A204.1 (cell line): ENCODE results near the gene PNPLA5.
"Not testable (repeated sequence)": the region's sequence is repeated elsewhere in the genome, so short reads cannot be mapped to it uniquely, and the experiment has no call there.

Experiments
- FAIRE-seq: peaks from 2 replicates; lab custom pipeline; 2012; peaks lifted over from hg19 to GRCh38; lab: Jason Lieb, UNC

The PNPLA5 gene

GRCh38 chr22:43891360-43892182 lies at the start of gene PNPLA5:
TSS of gene PNPLA5 (minus strand) at chr22:43892013. CDS start at chr22:43891880, 133 bp downstream.
- FAIRE-seq = no peak

DNA sequence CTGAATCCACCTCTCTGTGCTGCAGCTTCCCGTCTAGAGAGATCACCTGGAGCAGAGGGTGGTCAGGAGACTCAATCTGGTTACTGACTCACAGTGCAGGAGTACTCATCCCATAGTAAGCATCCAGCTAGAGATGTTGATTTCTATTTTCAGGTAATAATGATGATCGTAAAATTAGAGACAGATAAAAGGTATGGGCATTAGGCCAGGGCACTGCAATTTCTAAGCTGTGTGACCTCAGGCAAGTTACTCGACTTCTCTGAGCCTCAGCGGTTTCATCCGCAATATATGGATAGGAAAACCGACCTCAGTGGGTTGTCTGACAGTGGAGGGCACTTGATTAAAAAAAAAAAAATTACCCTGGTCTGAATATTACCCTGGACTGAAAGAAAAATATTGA lies 49.6 kb upstream of the PNPLA5 start:
- FAIRE-seq = no peak

GRCh38 chr22:43931771-43932170 lies 40.0 kb upstream of the PNPLA5 start:
- no peak for FAIRE-seq

GRCh38 chr22:43928908-43929307 lies 37.1 kb upstream of the PNPLA5 start:
- FAIRE-seq = no peak

DNA sequence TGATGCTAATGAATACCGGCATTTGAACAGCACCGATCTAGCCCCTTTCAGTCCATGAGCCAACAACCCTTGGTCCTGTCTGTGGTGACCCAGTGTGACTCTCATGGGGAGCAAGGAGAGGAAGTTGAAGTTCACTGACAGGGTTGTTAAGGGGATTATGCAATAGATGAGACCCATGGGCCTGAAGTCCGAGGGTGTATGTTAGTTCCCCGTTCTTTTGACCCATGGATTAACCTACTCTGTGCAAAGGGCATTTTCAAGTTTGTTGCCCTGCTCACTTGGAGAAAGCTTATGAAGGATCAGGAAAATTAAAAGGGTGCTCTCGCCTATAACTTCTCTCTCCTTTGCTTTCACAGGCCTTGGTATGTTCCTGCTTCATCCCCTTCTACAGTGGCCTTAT lies 36.7 kb upstream of the PNPLA5 start:
- no peak for FAIRE-seq

DNA sequence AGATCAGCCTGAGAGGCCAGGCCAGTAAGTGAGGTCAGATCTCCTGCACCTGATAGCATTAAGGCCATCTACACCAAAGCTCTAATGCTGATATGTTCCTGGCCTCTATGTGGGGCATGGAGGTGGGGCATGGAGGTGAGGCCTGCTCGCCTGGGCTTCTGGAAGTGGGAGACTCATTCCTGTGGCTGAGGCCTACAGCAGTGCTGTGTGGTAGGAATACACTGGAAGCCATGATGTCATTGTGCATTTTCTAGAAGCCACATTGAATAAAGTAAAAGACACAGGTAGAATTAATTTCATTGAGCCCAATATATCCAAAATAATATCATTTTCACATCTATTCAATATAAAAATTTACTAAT lies 34.5 kb upstream of the PNPLA5 start:
- no peak for FAIRE-seq

DNA sequence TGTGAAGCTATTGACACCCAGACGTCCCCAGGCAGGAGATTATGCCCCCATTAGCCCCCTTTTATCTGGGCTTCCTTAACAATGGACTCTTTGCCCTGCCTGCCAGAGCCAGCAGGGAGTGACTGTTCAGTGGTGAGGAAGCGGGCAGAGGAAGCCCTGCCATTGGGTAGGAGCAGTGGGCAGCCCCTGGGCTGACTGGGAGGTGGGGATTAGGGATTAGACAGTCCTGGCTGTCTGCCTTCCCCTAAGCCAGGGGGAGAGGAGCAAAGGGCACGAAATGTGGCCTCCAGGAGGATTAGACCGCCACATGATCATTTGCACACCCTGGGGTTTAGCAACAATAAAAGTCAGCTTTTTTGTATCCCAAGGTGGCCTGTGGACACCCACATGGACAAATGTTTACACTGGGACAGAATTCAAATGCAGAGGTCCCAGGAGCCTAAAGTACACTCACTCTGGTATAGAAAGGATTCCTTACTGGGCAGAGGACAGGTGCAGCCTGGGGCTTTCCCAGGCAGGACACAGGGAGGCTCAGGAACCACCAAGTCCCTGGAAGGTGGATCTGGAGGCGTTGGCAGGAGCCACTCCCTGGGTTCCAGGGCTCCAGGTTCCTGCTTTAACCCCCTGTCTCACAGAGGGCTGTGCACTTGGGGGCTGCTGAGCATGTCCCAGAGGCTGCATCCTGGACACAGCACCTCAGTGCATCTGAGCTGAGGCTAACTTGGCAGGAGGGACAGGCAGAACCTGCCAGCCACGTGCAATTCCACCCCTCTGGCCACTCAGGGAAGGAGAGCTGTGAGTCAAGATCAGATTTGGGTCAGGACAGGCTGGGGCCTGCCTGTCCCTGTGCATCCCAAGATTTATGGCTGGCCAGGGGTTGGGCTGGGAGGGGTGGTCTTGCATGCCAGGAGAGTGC lies 33.9 kb upstream of the PNPLA5 start:
- FAIRE-seq = no peak

DNA sequence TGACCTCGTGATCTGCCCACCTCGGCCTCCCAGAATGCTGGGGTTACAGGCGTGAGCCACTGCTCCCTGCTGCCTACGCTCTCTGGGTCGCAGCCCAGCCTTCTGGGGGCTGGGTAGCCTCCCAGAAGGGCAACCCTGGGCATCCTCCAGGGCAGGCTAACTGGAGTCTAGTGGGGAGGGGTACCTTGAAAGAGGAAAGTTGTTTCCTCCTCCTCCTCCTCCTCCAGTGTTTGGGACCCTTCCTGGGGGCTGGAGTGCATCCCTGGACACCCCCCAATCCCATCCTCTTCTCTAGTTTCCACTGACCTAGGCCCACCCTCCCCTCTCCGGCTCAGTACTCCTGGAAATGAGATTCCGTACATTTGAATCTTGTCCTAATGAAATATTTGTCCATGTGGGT lies 33.1 kb upstream of the PNPLA5 start:
- no peak for FAIRE-seq

GRCh38 chr22:43923631-43924464 lies 32.0 kb upstream of the PNPLA5 start, which contains the start of gene PNPLA3:
TSS of gene PNPLA3 (plus strand) at chr22:43923805. CDS start at chr22:43923912, 107 bp downstream.
- FAIRE-seq = no peak

- no peak for FAIRE-seq
These were observed 31.4 kb upstream of the PNPLA5 start for GRCh38 chr22:43923191-43923590.

DNA sequence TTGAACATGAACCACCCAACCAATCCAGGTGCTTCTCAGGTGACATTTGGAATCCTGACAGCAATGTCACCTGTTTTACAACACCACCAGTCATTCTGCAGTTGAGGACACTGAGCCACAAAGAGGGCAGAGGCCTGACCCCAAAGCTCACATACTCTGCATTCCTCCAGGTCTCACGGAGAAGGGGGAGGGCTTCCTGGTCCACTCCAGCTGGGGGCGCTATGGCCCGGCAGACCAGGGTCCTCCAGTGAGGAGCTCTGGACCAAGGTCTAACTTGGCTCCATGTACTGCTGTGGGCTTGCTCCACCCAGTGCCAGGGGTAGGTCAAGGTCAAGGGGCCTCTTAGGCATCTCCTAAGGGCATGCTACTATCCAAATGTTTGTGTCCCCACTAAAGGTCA lies 30.3 kb upstream of the PNPLA5 start:
- FAIRE-seq = no peak

GRCh38 chr22:43921370-43921769 lies 29.6 kb upstream of the PNPLA5 start:
- FAIRE-seq = no peak

DNA sequence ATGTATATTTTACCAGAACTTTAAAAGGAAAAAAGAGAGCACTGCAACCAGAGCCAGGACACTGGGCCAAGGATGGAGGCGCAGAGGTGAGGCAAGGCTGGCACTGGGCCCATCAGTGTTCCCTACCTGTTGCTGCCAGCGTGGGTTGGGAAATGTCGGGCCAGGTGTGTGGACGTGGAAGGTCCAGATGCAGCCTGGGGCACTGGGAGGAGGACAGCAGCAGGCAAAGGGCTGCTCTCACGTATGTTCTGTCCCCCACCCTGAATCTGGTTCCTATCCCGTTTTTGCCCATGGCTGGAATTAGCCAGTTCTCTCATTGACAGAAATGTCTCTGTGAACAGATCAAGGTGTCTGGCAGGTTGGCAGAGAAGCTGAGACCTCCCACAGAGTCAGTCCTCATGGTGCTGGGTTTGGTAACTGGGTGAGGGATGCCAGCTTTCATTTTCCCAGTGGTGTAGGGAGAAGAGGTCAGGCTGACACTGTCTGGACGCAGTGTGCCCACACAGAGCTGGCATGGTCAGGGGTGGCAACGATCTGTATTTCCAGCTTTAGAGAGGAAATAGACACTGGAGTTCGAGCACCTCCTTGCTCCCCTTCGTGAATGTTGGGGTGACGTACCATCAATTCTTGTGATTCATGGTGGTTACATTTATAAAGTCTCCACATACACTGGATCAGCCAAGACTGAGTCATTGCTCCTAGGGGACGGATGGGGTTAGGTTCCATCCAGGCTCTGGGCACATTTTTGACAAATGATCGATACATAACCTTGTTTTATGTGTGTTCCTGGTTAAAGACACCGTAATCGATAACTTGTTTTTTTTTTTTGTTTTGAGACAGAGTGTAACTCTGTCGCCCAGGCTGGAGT lies 27.5 kb upstream of the PNPLA5 start:
- FAIRE-seq = no peak

- no peak for FAIRE-seq
These were observed 25.7 kb upstream of the PNPLA5 start for GRCh38 chr22:43917521-43917920.

DNA sequence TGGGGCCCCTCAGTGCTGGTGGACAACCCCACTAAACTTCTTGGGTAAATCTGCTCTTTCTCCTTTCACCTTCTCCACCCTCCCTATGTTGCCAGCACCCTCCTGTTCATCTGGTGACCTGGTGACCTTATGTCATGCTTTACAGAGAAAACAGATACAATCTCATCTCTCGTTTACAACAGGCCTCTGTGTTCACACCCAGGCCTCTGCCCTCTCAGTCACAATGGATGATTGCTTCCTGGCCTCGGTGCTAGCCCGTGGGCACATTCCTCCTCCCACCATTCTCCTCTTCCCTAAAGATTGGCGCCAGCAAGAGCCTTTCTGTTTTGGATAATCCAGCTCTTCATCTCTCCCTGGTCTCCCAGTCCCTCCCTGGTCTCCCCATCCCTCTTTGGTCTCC lies 19.5 kb upstream of the PNPLA5 start:
- FAIRE-seq = no peak

GRCh38 chr22:43910178-43910695 lies 18.4 kb upstream of the PNPLA5 start:
- FAIRE-seq = no peak

DNA sequence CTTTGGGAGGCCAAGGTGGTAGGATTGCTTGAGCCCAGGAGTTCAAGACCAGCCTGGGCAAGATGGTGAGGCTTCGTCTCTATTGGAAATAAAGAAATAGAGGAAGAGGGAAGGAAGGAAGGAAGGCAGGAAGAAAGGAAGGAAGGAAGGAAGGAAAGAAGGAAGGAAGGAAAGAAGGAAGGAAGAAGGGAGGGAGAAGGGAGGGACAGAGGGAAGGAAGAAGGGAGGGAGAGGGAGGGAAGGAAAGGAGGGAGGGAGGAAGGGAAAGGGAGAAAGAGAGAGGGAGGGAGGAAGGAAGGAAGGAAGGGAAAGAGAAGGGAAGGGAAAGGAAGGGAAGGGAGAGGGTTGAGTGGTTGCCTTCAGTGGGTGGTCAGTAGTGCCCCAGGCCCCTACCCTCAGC lies 17.9 kb upstream of the PNPLA5 start:
- no peak for FAIRE-seq

DNA sequence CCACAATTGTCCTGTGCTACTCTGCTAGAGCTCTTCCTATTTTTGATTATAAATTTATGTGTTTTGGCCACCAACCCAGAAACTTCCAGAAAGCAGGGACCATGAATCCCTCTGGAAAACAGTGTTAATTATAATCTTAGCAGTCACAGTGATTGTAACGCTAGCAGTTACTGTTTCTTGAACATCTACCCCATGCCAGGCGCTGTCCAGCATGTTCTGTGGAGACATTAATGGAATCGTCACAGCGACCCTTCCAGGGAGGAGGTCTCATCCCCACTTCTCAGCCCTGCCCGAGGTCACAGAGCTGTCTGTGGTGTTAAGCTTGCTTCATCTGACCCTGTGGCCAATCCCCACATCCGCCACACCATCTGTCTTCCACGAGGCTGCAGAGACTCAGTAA lies 13.9 kb upstream of the PNPLA5 start:
- no peak for FAIRE-seq

DNA sequence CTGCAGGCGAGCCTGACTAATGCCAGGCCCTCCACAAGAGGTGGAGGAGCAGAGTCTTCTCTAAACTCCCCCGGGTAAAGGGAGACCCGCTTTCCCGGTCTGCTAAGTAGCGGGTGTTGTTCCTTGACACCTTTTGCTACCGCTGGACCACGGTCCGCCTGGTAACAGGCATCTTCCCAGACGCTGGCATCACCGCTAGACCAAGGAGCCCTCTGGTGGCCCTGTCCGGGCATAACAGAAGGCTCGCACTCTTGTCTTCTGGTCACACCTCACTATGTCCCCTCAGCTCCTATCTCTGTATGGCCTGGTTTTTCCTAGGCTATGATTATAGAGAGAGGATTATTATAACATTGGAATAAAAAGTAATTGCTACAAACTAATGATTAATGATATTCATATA lies 12.6 kb upstream of the PNPLA5 start:
- FAIRE-seq = not testable (repeated sequence)

- not testable (repeated sequence) for FAIRE-seq
These were observed 11.2 kb upstream of the PNPLA5 start for GRCh38 chr22:43903033-43903432.

GRCh38 chr22:43901976-43902643 lies 10.3 kb upstream of the PNPLA5 start:
- no peak for FAIRE-seq
